ENCODE results near the gene HBA1. TPM values are rescaled to one million over a fixed set of nuclear protein-coding genes. Genes with fewer than 3 reads are reported as not detected.
"Not testable (repeated sequence)": the region's sequence is repeated elsewhere in the genome, so short reads cannot be mapped to it uniquely, and the experiment has no call there.

HBA1 gene
- total and polyA plus RNA-seq, 2 donors (not counting 3 experiments of a cell fraction or from before 2014, with no cell fraction given) = not detected

DNA sequence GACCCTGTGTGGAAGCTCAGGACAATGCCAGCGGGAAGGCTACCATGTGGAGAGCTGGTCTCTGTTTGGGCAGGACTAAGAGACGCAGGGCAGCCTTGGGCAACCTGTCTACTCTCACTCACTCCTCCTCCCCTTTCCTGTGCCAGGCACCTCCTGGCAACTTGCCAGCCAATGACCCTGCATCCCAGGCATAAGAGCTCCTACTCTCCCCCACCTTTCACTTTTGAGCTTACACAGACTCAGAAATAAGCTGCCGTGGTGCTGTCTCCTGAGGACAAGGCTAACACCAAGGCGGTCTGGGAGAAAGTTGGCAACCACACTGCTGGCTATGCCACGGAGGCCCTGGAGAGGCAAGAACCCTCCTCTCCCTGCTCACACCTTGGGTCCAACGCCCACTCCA is 8.1 kb upstream of the HBA1 start:
- Histone ChIP-seq H3K79me2 (ENCODE audit: control insufficient read depth, insufficient read depth, low read length) (no peaks in the 10 kb centered on the region), H3K27me3 (ENCODE audit: control insufficient read depth in 2 of 2, insufficient read depth in 2 of 2, low read length in 2 of 2) (peaks cover 46% of the 10 kb centered on the region in 2 experiments), H3K9me1 (replicated peaks; ENCODE audit: control insufficient read depth, extremely low read depth, insufficient read depth, low read length) (no peaks in the 10 kb centered on the region), H3K27ac (ENCODE audit: insufficient read depth, low read depth, low read length) (no peak overlapping the region), H3K9ac (replicated peaks; ENCODE audit: extremely low read depth, insufficient read depth, low read length) (no peak overlapping the region), H3K4me2 (ENCODE audit: insufficient read depth, low read length) (no peak overlapping the region), H3K9me3 (replicated peaks; ENCODE audit: control insufficient read depth, insufficient read depth, low read length) (no peaks in the 10 kb centered on the region), H2AFZ (ENCODE audit: low read depth, low read length) (no peak overlapping the region), H3K4me3 (replicated peaks in 1 of 3; ENCODE audit: insufficient read depth in 1 of 3, low read depth in 1 of 3, low read length in 3 of 3) (no peak overlapping the region), H3K4me1 (ENCODE audit: control insufficient read depth, extremely low read depth, insufficient read depth, low read length) (no peaks in the 10 kb centered on the region), H3K36me3 (ENCODE audit: control insufficient read depth in 2 of 2, extremely low read depth in 1 of 2, insufficient read depth in 2 of 2, low read length in 2 of 2) (no peaks in the 10 kb centered on the region), H4K20me1 (replicated peaks; ENCODE audit: control insufficient read depth, extremely low read depth, insufficient read depth, low read length) (no peaks in the 10 kb centered on the region)
- dilution Hi-C loops (cut with MboI; ENCODE audit: extremely low pct_ligation_motif_present, low sequenced_read_pairs) = no loop called here
- FAIRE-seq = no peak
- CTCF ChIA-PET = interaction anchor here (0.9 to 1.9 kb wide), 3 partner anchors 25 to 72 kb away, joined by 4 to 7 read pairs (median 4); no protein-coding TSS in a partner anchor
- BruUV-seq (replicated peaks) = no TSS peak
- POLR2A ChIA-PET = no interaction called here
- no peak for TF ChIP-seq JUN (IDR thresholded peaks at IDR 0.05; ENCODE audit: borderline replicate concordance, insufficient read depth, insufficient read length, low read depth)
- DNase-seq (ENCODE audit: low read depth, low spot score) = no peak
- intact Hi-C loops (cut with micrococcal nuclease) = no loop called here

DNA sequence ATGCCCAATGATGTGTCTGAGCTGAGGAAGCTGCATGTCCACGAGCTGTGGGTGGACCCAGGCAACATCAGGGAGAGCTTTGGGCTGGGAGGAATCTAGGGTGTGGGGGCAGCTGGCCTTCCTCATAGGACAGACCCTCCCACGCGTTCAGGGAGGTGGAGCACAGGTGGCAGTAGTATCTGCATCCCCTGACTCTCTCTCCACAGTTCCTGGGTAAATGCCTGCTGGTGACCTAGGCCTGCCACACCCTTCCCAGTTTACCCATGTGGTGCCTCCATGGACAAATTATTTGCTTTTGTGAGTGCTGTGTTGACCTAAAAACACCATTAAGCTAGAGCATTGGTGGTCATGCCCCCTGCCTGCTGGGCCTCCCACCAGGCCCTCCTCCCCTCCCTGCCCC is 7.5 kb upstream of the HBA1 start:
- FAIRE-seq = no peak
- BruUV-seq (replicated peaks) = no TSS peak
- Histone ChIP-seq H3K4me2 (ENCODE audit: insufficient read depth, low read length) (no peak overlapping the region), H3K4me3 (replicated peaks in 1 of 3; ENCODE audit: insufficient read depth in 1 of 3, low read depth in 1 of 3, low read length in 3 of 3) (no peak overlapping the region), H2AFZ (ENCODE audit: low read depth, low read length) (no peak overlapping the region), H4K20me1 (replicated peaks; ENCODE audit: control insufficient read depth, extremely low read depth, insufficient read depth, low read length) (no peaks in the 10 kb centered on the region), H3K27me3 (ENCODE audit: control insufficient read depth in 2 of 2, insufficient read depth in 2 of 2, low read length in 2 of 2) (peaks cover 47 to 48% of the 10 kb centered on the region in 2 experiments), H3K9me1 (replicated peaks; ENCODE audit: control insufficient read depth, extremely low read depth, insufficient read depth, low read length) (no peaks in the 10 kb centered on the region), H3K9ac (replicated peaks; ENCODE audit: extremely low read depth, insufficient read depth, low read length) (no peak overlapping the region), H3K4me1 (ENCODE audit: control insufficient read depth, extremely low read depth, insufficient read depth, low read length) (no peaks in the 10 kb centered on the region), H3K27ac (ENCODE audit: insufficient read depth, low read depth, low read length) (no peak overlapping the region), H3K36me3 (ENCODE audit: control insufficient read depth in 2 of 2, extremely low read depth in 1 of 2, insufficient read depth in 2 of 2, low read length in 2 of 2) (no peaks in the 10 kb centered on the region), H3K79me2 (ENCODE audit: control insufficient read depth, insufficient read depth, low read length) (no peaks in the 10 kb centered on the region), H3K9me3 (replicated peaks; ENCODE audit: control insufficient read depth, insufficient read depth, low read length) (no peaks in the 10 kb centered on the region)
- ChIA-PET CTCF (interaction anchor here (0.8 to 1.6 kb wide), 2 partner anchors 62 to 233 kb away, joined by 3 to 7 read pairs; partner anchors contain the start of gene DECR2), POLR2A (no interaction called here)
- intact Hi-C loops (cut with micrococcal nuclease) = no loop called here
- no peak for DNase-seq (ENCODE audit: low read depth, low spot score)
- dilution Hi-C loops (cut with MboI; ENCODE audit: extremely low pct_ligation_motif_present, low sequenced_read_pairs) = no loop called here
- TF ChIP-seq GATA2 (IDR thresholded peaks at IDR 0.05; ENCODE audit: insufficient read depth, insufficient read length, low read depth, low read length) = no peak
- no peak for TF ChIP-seq EZH2 (IDR thresholded peaks at IDR 0.05; ENCODE audit: borderline replicate concordance, low read depth, low read length, severe bottlenecking)
- TF ChIP-seq FOS (IDR thresholded peaks at IDR 0.05; ENCODE audit: borderline replicate concordance, insufficient read depth, low read length) = no peak

DNA sequence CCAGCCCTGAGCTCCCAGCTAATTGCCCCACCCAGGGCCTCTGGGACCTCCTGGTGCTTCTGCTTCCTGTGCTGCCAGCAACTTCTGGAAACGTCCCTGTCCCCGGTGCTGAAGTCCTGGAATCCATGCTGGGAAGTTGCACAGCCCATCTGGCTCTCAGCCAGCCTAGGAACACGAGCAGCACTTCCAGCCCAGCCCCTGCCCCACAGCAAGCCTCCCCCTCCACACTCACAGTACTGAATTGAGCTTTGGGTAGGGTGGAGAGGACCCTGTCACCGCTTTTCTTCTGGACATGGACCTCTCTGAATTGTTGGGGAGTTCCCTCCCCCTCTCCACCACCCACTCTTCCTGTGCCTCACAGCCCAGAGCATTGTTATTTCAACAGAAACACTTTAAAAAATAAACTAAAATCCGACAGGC is 6.4 kb upstream of the HBA1 start:
- dilution Hi-C loops (cut with MboI; ENCODE audit: extremely low pct_ligation_motif_present, low sequenced_read_pairs) = not testable (repeated sequence)

More for the DNA sequence above, 6.4 kb upstream of the HBA1 start:
- H3K36me3 ChIP-seq (ENCODE audit: control insufficient read depth in 2 of 2, extremely low read depth in 1 of 2, insufficient read depth in 2 of 2, low read length in 2 of 2); H3K4me1 ChIP-seq (ENCODE audit: control insufficient read depth, extremely low read depth, insufficient read depth, low read length); H3K9me1 ChIP-seq (replicated peaks; ENCODE audit: control insufficient read depth, extremely low read depth, insufficient read depth, low read length); DNase-seq (ENCODE audit: low read depth, low spot score); H3K9me3 ChIP-seq (replicated peaks; ENCODE audit: control insufficient read depth, insufficient read depth, low read length); intact Hi-C loops (cut with micrococcal nuclease); POLR2A ChIA-PET; H3K27ac ChIP-seq (ENCODE audit: insufficient read depth, low read depth, low read length); H3K9ac ChIP-seq (replicated peaks; ENCODE audit: extremely low read depth, insufficient read depth, low read length); H3K79me2 ChIP-seq (ENCODE audit: control insufficient read depth, insufficient read depth, low read length); H3K4me3 ChIP-seq (replicated peaks in 1 of 3; ENCODE audit: insufficient read depth in 1 of 3, low read depth in 1 of 3, low read length in 3 of 3); H2AFZ ChIP-seq (ENCODE audit: low read depth, low read length); BruUV-seq (replicated peaks); H4K20me1 ChIP-seq (replicated peaks; ENCODE audit: control insufficient read depth, extremely low read depth, insufficient read depth, low read length); H3K4me2 ChIP-seq (ENCODE audit: insufficient read depth, low read length): not testable (repeated sequence)
- peak; percentile 94 for FAIRE-seq
- H3K27me3 ChIP-seq (ENCODE audit: control insufficient read depth in 2 of 2, insufficient read depth in 2 of 2, low read length in 2 of 2) = peaks cover 51 to 55% of the 10 kb centered on the region in 2 experiments
- CTCF ChIA-PET = interaction anchor here (0.6 to 1.3 kb wide), 2 partner anchors 27 to 63 kb away, joined by 3 to 5 read pairs; no protein-coding TSS in a partner anchor

All from endothelial cell of umbilical vein (primary cell).